Measurements from ENCODE around the gene TRPM3. TPM values are rescaled to one million over a fixed set of nuclear protein-coding genes. Genes with fewer than 3 reads are reported as not detected.

The TRPM3 gene
- polyA plus RNA-seq, 1 donor = 0.57 TPM

DNA sequence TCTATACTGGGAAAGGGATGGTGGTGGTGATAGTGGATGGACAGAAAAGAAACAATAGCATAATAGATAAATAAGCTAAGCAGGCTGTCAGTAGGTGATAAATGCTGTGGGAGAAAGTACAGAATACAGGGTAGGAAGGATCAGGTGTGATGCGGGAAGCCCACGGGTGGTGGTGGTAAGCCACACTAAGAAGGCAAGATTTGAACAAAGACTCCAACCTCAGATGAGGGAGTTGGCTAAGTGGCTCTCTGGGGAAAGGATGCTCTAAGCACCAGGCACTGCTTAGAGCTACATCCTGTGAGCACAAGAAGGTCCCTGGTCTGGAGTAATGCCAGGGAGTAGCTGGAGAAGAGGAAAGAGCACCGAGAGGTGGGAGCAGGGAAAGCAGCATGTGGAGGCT lies 555.4 kb downstream of the TRPM3 start:
- H3K9me3 ChIP-seq (ENCODE audit: control insufficient read depth, low read depth, low read length) = no peaks in the 10 kb centered on the region
- H3K27ac ChIP-seq (ENCODE audit: low read length) = no peak overlapping the region
- no peaks in the 10 kb centered on the region for H3K27me3 ChIP-seq (ENCODE audit: control insufficient read depth, insufficient read depth, low read length)
- H3K4me1 ChIP-seq (ENCODE audit: control insufficient read depth, insufficient read depth, low read length) = peaks cover 3% of the 10 kb centered on the region
- WGBS (ENCODE audit: insufficient coverage, low lambda C conversion rate) = 100% methylated on average over 1 of the region's 3 CpGs
- H3K36me3 ChIP-seq (ENCODE audit: control insufficient read depth, insufficient read depth, low read length) = no peaks in the 10 kb centered on the region
- no peak for DNase-seq
- H3K4me3 ChIP-seq (ENCODE audit: low read length) = no peak overlapping the region

DNA sequence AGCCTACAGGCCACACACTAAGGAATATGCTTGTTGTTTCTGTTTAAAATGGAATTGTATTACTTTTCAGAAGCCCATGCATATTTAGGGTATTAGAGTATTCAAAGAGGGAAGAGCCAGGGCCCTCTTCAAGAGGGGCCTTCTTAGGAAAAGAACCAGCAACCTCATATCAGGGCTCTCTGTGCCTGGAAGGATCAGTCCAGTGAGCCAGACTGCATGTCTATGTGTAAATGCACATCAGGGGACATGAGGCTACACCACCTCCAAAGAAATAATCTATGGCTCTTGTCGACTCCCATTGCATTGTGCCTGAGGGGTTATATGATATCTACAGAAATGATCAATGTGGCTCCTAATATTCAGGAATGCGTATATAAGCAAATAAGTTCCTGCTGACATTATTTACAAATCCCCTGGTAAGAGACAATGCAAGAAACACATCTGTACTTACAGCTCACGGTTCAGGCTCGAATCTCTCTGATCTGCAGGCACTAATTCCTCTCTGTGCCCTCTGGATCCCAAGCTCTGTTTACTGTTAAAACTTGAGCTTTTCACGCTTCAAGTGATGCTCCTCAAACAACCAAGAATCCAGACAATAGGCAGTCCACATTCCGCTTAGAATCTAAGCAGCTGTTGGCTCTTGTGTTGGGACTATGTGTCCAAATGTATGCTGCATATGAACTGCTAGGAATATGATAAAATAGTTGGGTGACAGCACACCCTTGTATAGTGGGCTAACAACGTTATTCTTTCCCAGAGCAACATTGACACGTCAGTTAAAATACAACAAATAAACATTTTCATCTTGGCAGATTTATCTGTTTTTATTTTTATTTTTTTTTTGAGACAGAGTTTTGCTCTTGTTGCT lies 556.7 kb downstream of the TRPM3 start:
- H3K9me3 ChIP-seq (ENCODE audit: control insufficient read depth, low read depth, low read length) = no peaks in the 10 kb centered on the region
- H3K27me3 ChIP-seq (ENCODE audit: control insufficient read depth, insufficient read depth, low read length) = no peaks in the 10 kb centered on the region
- H3K27ac ChIP-seq (ENCODE audit: low read length) = no peak overlapping the region
- no peaks in the 10 kb centered on the region for H3K36me3 ChIP-seq (ENCODE audit: control insufficient read depth, insufficient read depth, low read length)
- 100% methylated on average over 2 of the region's 8 CpGs for WGBS (ENCODE audit: insufficient coverage, low lambda C conversion rate)
- no peak for DNase-seq
- H3K4me3 ChIP-seq (ENCODE audit: low read length) = no peak overlapping the region
- no peaks in the 10 kb centered on the region for H3K4me1 ChIP-seq (ENCODE audit: control insufficient read depth, insufficient read depth, low read length)

DNA sequence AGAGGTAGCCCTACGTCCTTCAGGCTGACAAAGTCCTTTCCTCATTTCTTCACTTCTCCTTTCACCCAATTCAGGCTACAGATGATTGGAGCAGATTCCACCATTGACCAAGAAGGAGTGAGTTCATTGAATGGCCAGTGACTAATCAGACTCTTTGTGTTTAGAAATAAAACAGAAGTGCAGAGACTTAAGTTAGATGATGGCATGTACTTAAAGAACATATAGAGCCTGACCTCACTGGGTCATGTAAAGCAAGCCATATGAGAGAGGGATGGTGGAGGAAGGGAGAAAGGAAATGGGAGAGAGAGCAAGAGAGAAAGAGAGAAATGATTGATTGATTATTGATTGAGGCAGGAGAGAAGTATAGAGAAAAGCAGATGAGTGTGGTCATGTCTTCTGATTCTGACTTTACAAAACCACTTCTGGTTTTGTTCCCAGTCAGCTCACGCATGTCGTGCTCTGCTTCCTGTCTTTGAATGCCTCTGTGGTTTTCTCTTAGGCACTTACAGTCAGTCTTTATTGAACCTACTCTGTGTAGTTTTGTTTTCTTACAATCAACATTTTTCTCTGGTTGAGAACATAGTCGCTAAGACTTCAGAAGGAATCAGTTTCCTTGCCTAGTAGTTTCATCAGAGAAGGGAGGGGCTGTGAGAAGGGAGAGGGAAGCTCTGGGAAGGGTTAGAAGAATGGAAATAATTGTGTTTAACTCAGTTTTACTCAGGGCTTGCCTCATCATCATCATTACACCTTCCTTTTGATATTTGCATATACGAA lies 557.8 kb downstream of the TRPM3 start:
- Histone ChIP-seq H3K36me3 (ENCODE audit: control insufficient read depth, insufficient read depth, low read length) (no peaks in the 10 kb centered on the region), H3K4me3 (ENCODE audit: low read length) (no peak overlapping the region), H3K27ac (ENCODE audit: low read length) (no peak overlapping the region), H3K4me1 (ENCODE audit: control insufficient read depth, insufficient read depth, low read length) (no peaks in the 10 kb centered on the region), H3K9me3 (ENCODE audit: control insufficient read depth, low read depth, low read length) (no peaks in the 10 kb centered on the region), H3K27me3 (ENCODE audit: control insufficient read depth, insufficient read depth, low read length) (no peaks in the 10 kb centered on the region)
- WGBS (ENCODE audit: insufficient coverage, low lambda C conversion rate) = 70% methylated on average over 4 of the region's 5 CpGs
- peak in 1 of 2 donors; percentile 13 for DNase-seq

DNA sequence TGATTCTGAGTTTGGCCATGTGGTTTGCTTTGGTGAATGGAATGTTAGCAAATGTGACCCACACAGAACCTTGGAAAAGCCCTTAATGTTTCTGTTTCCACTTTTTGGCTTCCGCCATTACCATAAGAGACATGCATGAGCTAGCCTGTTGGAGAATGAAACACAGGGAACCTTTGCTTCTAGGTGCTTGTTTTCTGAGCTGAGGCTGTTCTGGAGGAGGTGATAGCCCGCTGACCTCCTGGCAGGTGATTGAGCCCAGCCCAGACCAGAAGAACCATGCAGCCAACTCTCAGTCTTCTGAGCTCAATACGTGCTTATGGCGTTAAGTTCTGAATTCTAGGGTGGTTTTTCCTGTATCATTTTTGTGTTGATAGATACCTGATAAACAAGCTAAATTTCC lies 558.4 kb downstream of the TRPM3 start:
- no peak for DNase-seq
- Histone ChIP-seq H3K9me3 (ENCODE audit: control insufficient read depth, low read depth, low read length) (no peaks in the 10 kb centered on the region), H3K4me3 (ENCODE audit: low read length) (no peak overlapping the region), H3K36me3 (ENCODE audit: control insufficient read depth, insufficient read depth, low read length) (no peaks in the 10 kb centered on the region), H3K27ac (ENCODE audit: low read length) (no peak overlapping the region), H3K27me3 (ENCODE audit: control insufficient read depth, insufficient read depth, low read length) (no peaks in the 10 kb centered on the region), H3K4me1 (ENCODE audit: control insufficient read depth, insufficient read depth, low read length) (no peaks in the 10 kb centered on the region)
- no CpG with 5 or more reads among the region's 4 CpGs for WGBS (ENCODE audit: insufficient coverage, low lambda C conversion rate)

- Histone ChIP-seq H3K36me3 (ENCODE audit: control insufficient read depth, insufficient read depth, low read length) (no peaks in the 10 kb centered on the region), H3K27me3 (ENCODE audit: control insufficient read depth, insufficient read depth, low read length) (no peaks in the 10 kb centered on the region), H3K4me3 (ENCODE audit: low read length) (no peak overlapping the region), H3K27ac (ENCODE audit: low read length) (no peak overlapping the region), H3K9me3 (ENCODE audit: control insufficient read depth, low read depth, low read length) (no peaks in the 10 kb centered on the region), H3K4me1 (ENCODE audit: control insufficient read depth, insufficient read depth, low read length) (no peaks in the 10 kb centered on the region)
- 93% methylated on average over 2 of the region's 3 CpGs for WGBS (ENCODE audit: insufficient coverage, low lambda C conversion rate)
- DNase-seq = no peak
Observed at GRCh38 chr9:70561786-70562395, 559.5 kb downstream of the TRPM3 start.

- 100% methylated on average over 1 of the region's 4 CpGs for WGBS (ENCODE audit: insufficient coverage, low lambda C conversion rate)
- no peaks in the 10 kb centered on the region for H3K4me1 ChIP-seq (ENCODE audit: control insufficient read depth, insufficient read depth, low read length)
- no peaks in the 10 kb centered on the region for H3K27me3 ChIP-seq (ENCODE audit: control insufficient read depth, insufficient read depth, low read length)
- H3K27ac ChIP-seq (ENCODE audit: low read length) = no peak overlapping the region
- H3K4me3 ChIP-seq (ENCODE audit: low read length) = no peak overlapping the region
- no peak for DNase-seq
- no peaks in the 10 kb centered on the region for H3K36me3 ChIP-seq (ENCODE audit: control insufficient read depth, insufficient read depth, low read length)
- H3K9me3 ChIP-seq (ENCODE audit: control insufficient read depth, low read depth, low read length) = no peaks in the 10 kb centered on the region
Observed at GRCh38 chr9:70561111-70561510, 560.3 kb downstream of the TRPM3 start.

- Histone ChIP-seq H3K4me3 (ENCODE audit: low read length) (no peak overlapping the region), H3K27me3 (ENCODE audit: control insufficient read depth, insufficient read depth, low read length) (no peaks in the 10 kb centered on the region), H3K27ac (ENCODE audit: low read length) (no peak overlapping the region), H3K9me3 (ENCODE audit: control insufficient read depth, low read depth, low read length) (no peaks in the 10 kb centered on the region), H3K4me1 (ENCODE audit: control insufficient read depth, insufficient read depth, low read length) (no peaks in the 10 kb centered on the region), H3K36me3 (ENCODE audit: control insufficient read depth, insufficient read depth, low read length) (no peaks in the 10 kb centered on the region)
- DNase-seq = no peak
Observed at GRCh38 chr9:70559102-70559501, 562.3 kb downstream of the TRPM3 start.

- no peak overlapping the region for H3K4me3 ChIP-seq (ENCODE audit: low read length)
- H3K27ac ChIP-seq (ENCODE audit: low read length) = no peak overlapping the region
- no peak for DNase-seq
- H3K27me3 ChIP-seq (ENCODE audit: control insufficient read depth, insufficient read depth, low read length) = no peaks in the 10 kb centered on the region
- no peaks in the 10 kb centered on the region for H3K4me1 ChIP-seq (ENCODE audit: control insufficient read depth, insufficient read depth, low read length)
- H3K9me3 ChIP-seq (ENCODE audit: control insufficient read depth, low read depth, low read length) = no peaks in the 10 kb centered on the region
- no peaks in the 10 kb centered on the region for H3K36me3 ChIP-seq (ENCODE audit: control insufficient read depth, insufficient read depth, low read length)
- 67% methylated on average over 3 of the region's 6 CpGs for WGBS (ENCODE audit: insufficient coverage, low lambda C conversion rate)
Observed at GRCh38 chr9:70557661-70558369, 563.6 kb downstream of the TRPM3 start.

DNA sequence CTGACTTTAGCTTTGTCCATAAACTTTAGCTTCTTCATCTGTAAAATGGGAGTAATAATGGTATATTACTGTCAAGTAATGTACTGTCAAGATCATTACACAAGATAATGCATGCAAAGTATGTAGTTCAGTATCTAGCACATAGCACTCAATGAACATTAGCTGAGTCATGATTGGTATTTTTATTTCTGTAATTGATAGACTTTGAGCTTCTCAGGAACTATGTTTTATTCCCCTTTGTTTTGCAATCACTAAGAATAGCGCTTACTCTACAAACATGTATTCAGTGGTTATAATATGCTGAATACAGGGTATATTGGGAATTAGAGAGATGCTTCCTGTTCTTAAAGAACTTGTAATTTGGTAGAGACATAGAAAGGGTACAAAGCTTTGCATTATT lies 564.6 kb downstream of the TRPM3 start:
- no peaks in the 10 kb centered on the region for H3K9me3 ChIP-seq (ENCODE audit: control insufficient read depth, low read depth, low read length)
- no peaks in the 10 kb centered on the region for H3K27me3 ChIP-seq (ENCODE audit: control insufficient read depth, insufficient read depth, low read length)
- H3K4me1 ChIP-seq (ENCODE audit: control insufficient read depth, insufficient read depth, low read length) = no peaks in the 10 kb centered on the region
- H3K27ac ChIP-seq (ENCODE audit: low read length) = no peak overlapping the region
- no CpG with 5 or more reads among the region's 1 CpG for whole genome bisulfite sequencing (ENCODE audit: insufficient coverage, low lambda C conversion rate)
- H3K36me3 ChIP-seq (ENCODE audit: control insufficient read depth, insufficient read depth, low read length) = no peaks in the 10 kb centered on the region
- DNase-seq = peak in 1 of 2 donors; percentile 24
- no peak overlapping the region for H3K4me3 ChIP-seq (ENCODE audit: low read length)

GRCh38 chr9:70554881-70555280 lies 566.5 kb downstream of the TRPM3 start:
- no peak overlapping the region for H3K4me3 ChIP-seq (ENCODE audit: low read length)
- WGBS (ENCODE audit: insufficient coverage, low lambda C conversion rate) = no CpG with 5 or more reads among the region's 2 CpGs
- no peak for DNase-seq
- H3K27me3 ChIP-seq (ENCODE audit: control insufficient read depth, insufficient read depth, low read length) = no peaks in the 10 kb centered on the region
- no peaks in the 10 kb centered on the region for H3K36me3 ChIP-seq (ENCODE audit: control insufficient read depth, insufficient read depth, low read length)
- no peak overlapping the region for H3K27ac ChIP-seq (ENCODE audit: low read length)
- no peaks in the 10 kb centered on the region for H3K9me3 ChIP-seq (ENCODE audit: control insufficient read depth, low read depth, low read length)
- no peaks in the 10 kb centered on the region for H3K4me1 ChIP-seq (ENCODE audit: control insufficient read depth, insufficient read depth, low read length)

All from large intestine (tissue), 3 donors.